GM23338 (cell line): ENCODE data around the gene IL21R. TPM values are rescaled to one million over a fixed set of nuclear protein-coding genes. Genes with fewer than 3 reads are reported as not detected.
A peak's percentile ranks its signal among the peaks of the same experiment; 100 is the strongest.
"Not testable (repeated sequence)": the region's sequence is repeated elsewhere in the genome, so short reads cannot be mapped to it uniquely, and the experiment has no call there.

Experiments
- ATAC-seq: fragments of 200-7000 bp; cut with Tn5 transposase; 3 replicates; pipeline ENCODE4 v1.9.1; 2020
- DNase-seq: peaks from one replicate; pipeline ENCODE4 v3.0.0-alpha.2; 2015; ENCODE audit warnings: low spot score
- H2AFZ ChIP-seq: fragments of 200-600 bp; sonication (generic); 2 replicates; pipeline ENCODE4 v1.8.0; 2016; ENCODE audit warnings: antibody characterized with exemption, mild to moderate bottlenecking, moderate library complexity
- H3F3A ChIP-seq: fragments of 200-600 bp; sonication (generic); replicated peaks from 2 replicates; pipeline ENCODE4 v1.8.0; 2017; ENCODE audit warnings: antibody characterized with exemption, mixed run types, low read depth
- H3K27ac ChIP-seq: fragments of 200-600 bp; sonication (generic); 2 replicates; pipeline ENCODE4 v1.6.1; 2016; ENCODE audit warnings: low read depth
- H3K27me3 ChIP-seq: fragments of 200-600 bp; sonication (generic); 2 replicates; pipeline ENCODE4 v1.8.0; 2016; ENCODE audit warnings: mild to moderate bottlenecking, mixed run types, moderate library complexity; ENCODE audit not compliant: insufficient read depth
- H3K36me3 ChIP-seq: fragments of 200-600 bp; sonication (generic); 2 replicates; pipeline ENCODE4 v1.8.0; 2016; ENCODE audit warnings: mild to moderate bottlenecking; ENCODE audit not compliant: insufficient read depth
- H3K4me1 ChIP-seq: fragments of 200-600 bp; sonication (generic); 2 replicates; pipeline ENCODE4 v1.8.0; 2016; ENCODE audit warnings: mild to moderate bottlenecking, moderate library complexity; ENCODE audit not compliant: insufficient read depth
- H3K4me2 ChIP-seq: fragments of 200-600 bp; sonication (generic); 2 replicates; pipeline ENCODE4 v1.7.1; 2017; ENCODE audit warnings: mixed run types
- H3K4me3 ChIP-seq: fragments of 200-600 bp; sonication (generic); 2 replicates; pipeline ENCODE4 v1.6.1; 2016; ENCODE audit warnings: mixed run types
- H3K79me2 ChIP-seq: fragments of 200-600 bp; sonication (generic); replicated peaks from 2 replicates; pipeline ENCODE4 v1.8.0; 2017; ENCODE audit warnings: mild to moderate bottlenecking; ENCODE audit not compliant: insufficient read depth
- H3K9me2 ChIP-seq: fragments of 200-600 bp; sonication (generic); 2 replicates; pipeline ENCODE4 v1.8.0; 2017; ENCODE audit not compliant: insufficient read depth
- H4K20me1 ChIP-seq: fragments of 200-600 bp; sonication (generic); replicated peaks from 2 replicates; pipeline ENCODE4 v1.8.0; 2017; ENCODE audit warnings: mild to moderate bottlenecking; ENCODE audit not compliant: insufficient read depth
- H3K27ac Mint-ChIP-seq: 2 replicates; pipeline ENCODE4 v1.8.0; 2020; ENCODE audit warnings: inconsistent platforms, mild to moderate bottlenecking, moderate library complexity, mixed read lengths
- H3K27me3 Mint-ChIP-seq: 3 replicates; pipeline ENCODE4 v1.8.0; 2022; ENCODE audit warnings: low read depth, mild to moderate bottlenecking, moderate library complexity, mixed read lengths, inconsistent platforms; ENCODE audit not compliant: insufficient read depth, poor library complexity
- H3K36me3 Mint-ChIP-seq: 3 replicates; pipeline ENCODE4 v1.8.0; 2021; ENCODE audit warnings: low read depth, mild to moderate bottlenecking, inconsistent platforms, moderate library complexity, mixed read lengths
- H3K4me1 Mint-ChIP-seq: 3 replicates; pipeline ENCODE4 v1.8.0; 2020; ENCODE audit warnings: mild to moderate bottlenecking, inconsistent platforms, mixed read lengths
- H3K4me3 Mint-ChIP-seq: 3 replicates; pipeline ENCODE4 v1.8.0; 2021; ENCODE audit warnings: moderate library complexity, mild to moderate bottlenecking, inconsistent platforms, mixed read lengths
- H3K9me3 Mint-ChIP-seq: 3 replicates; pipeline ENCODE4 v1.8.0; 2020; ENCODE audit warnings: moderate library complexity, mild to moderate bottlenecking, inconsistent platforms, mixed read lengths
- CREB1 ChIP-seq: fragments of 250-450 bp; sonication (Bioruptor Pico); IDR thresholded peaks from 2 replicates; pipeline ENCODE4 v1.5.0; 2020; ENCODE audit warnings: low read depth, mild to moderate bottlenecking, moderate library complexity
- EZH2 ChIP-seq: fragments of 200-600 bp; sonication (generic); IDR thresholded peaks from one replicate; pipeline ENCODE4 v1.8.0; 2017; ENCODE audit warnings: antibody characterized with exemption, mild to moderate bottlenecking, low read depth; ENCODE audit not compliant: unreplicated experiment
- EZH2phosphoT487 ChIP-seq: fragments of 200-600 bp; sonication (generic); IDR thresholded peaks from one replicate; pipeline ENCODE4 v1.8.1; 2018; ENCODE audit warnings: antibody characterized with exemption; ENCODE audit not compliant: unreplicated experiment
- JUNB ChIP-seq: IDR thresholded peaks from one replicate; pipeline ENCODE4 v1.6.1; 2016; ENCODE audit warnings: antibody characterized with exemption; ENCODE audit not compliant: unreplicated experiment
- NANOG ChIP-seq: IDR thresholded peaks from 2 replicates; pipeline ENCODE4 v1.6.1; 2016; ENCODE audit warnings: antibody characterized with exemption, borderline replicate concordance
- POLR2AphosphoS5 ChIP-seq: IDR thresholded peaks from 2 replicates; pipeline ENCODE4 v1.6.1; 2016; ENCODE audit warnings: antibody characterized with exemption, low read depth
- STAT1 ChIP-seq: IDR thresholded peaks from one replicate; pipeline ENCODE4 v1.6.1; 2016; ENCODE audit warnings: antibody characterized with exemption; ENCODE audit not compliant: unreplicated experiment
- ZNF331 ChIP-seq: fragments of 250-450 bp; sonication (Bioruptor Pico); IDR thresholded peaks from 2 replicates; pipeline ENCODE4 v1.5.0; 2020; ENCODE audit warnings: low read depth, mild to moderate bottlenecking, moderate library complexity
- polyA plus RNA-seq: library from polyadenylated mRNA; unstranded; fragments of >200 nt; fragmentation: Nextera tagmentation; extraction: Ambion mirVana; gene quantifications from 2 replicates; pipeline ENCODE4 v1.2.1, GENCODE V29; 2016
- total RNA-seq: library from RNA; depleted of rRNA; stranded (reverse); fragments of >200 nt; shearing (Covaris generic); gene quantifications from 2 replicates; pipeline ENCODE4 v1.2.3, GENCODE V29; 2014
- TF ChIP-seq, protein P1 (sequence below), 2 experiments: fragments of 200-600 bp in 1 of 2; sonication (generic) in 1 of 2; conservative IDR thresholded peaks; 2 replicates each; pipeline versions ENCODE4 v1.5.1 to v1.6.1; 2016 to 2017; ENCODE audit warnings: antibody characterized with exemption in 2 of 2, low read depth in 2 of 2, mild to moderate bottlenecking in 2 of 2, moderate library complexity in 1 of 2
- TF ChIP-seq, protein P2 (sequence below): fragments of 250-450 bp; sonication (Bioruptor Pico); IDR thresholded peaks from 2 replicates; pipeline ENCODE4 v1.5.0; 2020; ENCODE audit warnings: mild to moderate bottlenecking, moderate library complexity
- TF ChIP-seq, protein P3 (sequence below): IDR thresholded peaks from 2 replicates; pipeline ENCODE4 v1.6.1; 2016; ENCODE audit warnings: antibody characterized with exemption

Gene IL21R
- total and polyA plus RNA-seq, 2 experiments from 2014 or later = 0.42 to 2.6 TPM

DNA sequence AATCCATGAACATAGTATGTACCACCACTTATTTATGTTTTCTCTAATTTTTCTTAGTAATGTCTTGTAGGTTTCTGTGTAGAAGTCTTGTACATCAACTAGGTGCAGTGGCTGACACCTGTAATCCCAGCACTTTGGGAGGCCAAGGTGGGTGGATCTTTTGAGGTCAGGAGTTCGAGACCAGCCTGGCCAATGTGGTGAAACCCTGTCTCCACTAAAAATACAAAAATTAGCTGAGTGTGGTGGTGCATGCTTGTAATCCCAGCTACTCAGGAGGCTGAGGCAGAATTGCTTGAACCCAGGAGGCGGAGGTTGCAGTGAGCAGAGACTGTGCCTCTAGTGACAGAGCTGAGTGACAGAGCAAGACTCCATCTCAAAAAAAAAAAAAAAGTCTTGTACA is 8.0 kb downstream of the IL21R start:
- not testable (repeated sequence) for H3K4me3 ChIP-seq, H2AFZ ChIP-seq, H3K9me3 Mint-ChIP-seq, H3K27me3 ChIP-seq, H3F3A ChIP-seq, H3K79me2 ChIP-seq, H3K27ac Mint-ChIP-seq, H3K27me3 Mint-ChIP-seq, H3K4me1 ChIP-seq, H3K4me3 Mint-ChIP-seq, H3K9me2 ChIP-seq, H4K20me1 ChIP-seq, H3K36me3 Mint-ChIP-seq, H3K27ac ChIP-seq, ATAC-seq, H3K36me3 ChIP-seq, DNase-seq
- peak overlapping the region; percentile 16; the same call in 1 of the 2 replicates for H3K4me2 ChIP-seq
- H3K4me1 Mint-ChIP-seq = peaks cover 13% of the 10 kb centered on the region; the same call in 2 of the 3 replicates

DNA sequence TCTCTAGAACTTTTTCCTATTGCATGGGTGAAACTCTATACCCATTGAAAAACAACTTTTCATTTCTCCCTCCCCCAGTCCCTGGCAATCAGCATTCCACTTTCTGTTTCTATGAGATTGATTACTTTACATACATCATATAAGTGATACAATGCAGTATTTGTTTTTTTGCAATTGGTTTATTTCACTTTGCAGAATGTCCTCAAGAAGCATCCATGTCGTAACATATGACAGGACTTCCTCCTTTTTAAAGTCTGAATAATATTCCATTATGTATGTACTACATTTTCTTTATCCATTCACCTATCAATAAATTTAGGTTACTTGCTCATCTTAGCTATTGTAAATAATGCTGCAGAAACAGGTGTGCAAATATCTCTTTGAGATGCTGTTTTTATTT is 8.8 kb downstream of the IL21R start:
- Histone ChIP-seq H3F3A (no peaks in the 10 kb centered on the region), H3K4me2 (peak overlapping the region; percentile 16; the same call in 1 of the 2 replicates), H3K27ac (no peak overlapping the region), H3K4me3 (0 out of 2 replicates have a peak overlapping the region, but pooled peaks have one; percentile 5), H3K9me2 (no peaks in the 10 kb centered on the region), H2AFZ (no peak overlapping the region), H3K79me2 (no peaks in the 10 kb centered on the region), H3K27me3 (no peaks in the 10 kb centered on the region), H3K4me1 (peaks cover 6% of the 10 kb centered on the region; the same call in 1 of the 2 replicates), H3K36me3 (no peaks in the 10 kb centered on the region), H4K20me1 (no peaks in the 10 kb centered on the region)
- H3K36me3 Mint-ChIP-seq = no peaks in the 10 kb centered on the region; the same call in 2 of the 3 replicates
- no peak overlapping the region for H3K4me3 Mint-ChIP-seq
- H3K27me3 Mint-ChIP-seq = peaks cover 3% of the 10 kb centered on the region
- H3K4me1 Mint-ChIP-seq = peaks cover 13% of the 10 kb centered on the region; the same call in 2 of the 3 replicates
- H3K27ac Mint-ChIP-seq = no peak overlapping the region
- ATAC-seq = no peak
- no peak for DNase-seq
- H3K9me3 Mint-ChIP-seq = no peaks in the 10 kb centered on the region
- TF ChIP-seq EZH2phosphoT487 = no peak
- no peak for TF ChIP-seq POLR2AphosphoS5
- TF ChIP-seq CREB1 (CRISPR knock-in tag) = no peak
- no peak for TF ChIP-seq STAT1
- TF ChIP-seq, protein P1, sequence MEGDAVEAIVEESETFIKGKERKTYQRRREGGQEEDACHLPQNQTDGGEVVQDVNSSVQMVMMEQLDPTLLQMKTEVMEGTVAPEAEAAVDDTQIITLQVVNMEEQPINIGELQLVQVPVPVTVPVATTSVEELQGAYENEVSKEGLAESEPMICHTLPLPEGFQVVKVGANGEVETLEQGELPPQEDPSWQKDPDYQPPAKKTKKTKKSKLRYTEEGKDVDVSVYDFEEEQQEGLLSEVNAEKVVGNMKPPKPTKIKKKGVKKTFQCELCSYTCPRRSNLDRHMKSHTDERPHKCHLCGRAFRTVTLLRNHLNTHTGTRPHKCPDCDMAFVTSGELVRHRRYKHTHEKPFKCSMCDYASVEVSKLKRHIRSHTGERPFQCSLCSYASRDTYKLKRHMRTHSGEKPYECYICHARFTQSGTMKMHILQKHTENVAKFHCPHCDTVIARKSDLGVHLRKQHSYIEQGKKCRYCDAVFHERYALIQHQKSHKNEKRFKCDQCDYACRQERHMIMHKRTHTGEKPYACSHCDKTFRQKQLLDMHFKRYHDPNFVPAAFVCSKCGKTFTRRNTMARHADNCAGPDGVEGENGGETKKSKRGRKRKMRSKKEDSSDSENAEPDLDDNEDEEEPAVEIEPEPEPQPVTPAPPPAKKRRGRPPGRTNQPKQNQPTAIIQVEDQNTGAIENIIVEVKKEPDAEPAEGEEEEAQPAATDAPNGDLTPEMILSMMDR (conservative IDR thresholded peaks at IDR 0.05; ENCODE audit: low read depth in 2 of 2) = no peak
- TF ChIP-seq, protein P2, sequence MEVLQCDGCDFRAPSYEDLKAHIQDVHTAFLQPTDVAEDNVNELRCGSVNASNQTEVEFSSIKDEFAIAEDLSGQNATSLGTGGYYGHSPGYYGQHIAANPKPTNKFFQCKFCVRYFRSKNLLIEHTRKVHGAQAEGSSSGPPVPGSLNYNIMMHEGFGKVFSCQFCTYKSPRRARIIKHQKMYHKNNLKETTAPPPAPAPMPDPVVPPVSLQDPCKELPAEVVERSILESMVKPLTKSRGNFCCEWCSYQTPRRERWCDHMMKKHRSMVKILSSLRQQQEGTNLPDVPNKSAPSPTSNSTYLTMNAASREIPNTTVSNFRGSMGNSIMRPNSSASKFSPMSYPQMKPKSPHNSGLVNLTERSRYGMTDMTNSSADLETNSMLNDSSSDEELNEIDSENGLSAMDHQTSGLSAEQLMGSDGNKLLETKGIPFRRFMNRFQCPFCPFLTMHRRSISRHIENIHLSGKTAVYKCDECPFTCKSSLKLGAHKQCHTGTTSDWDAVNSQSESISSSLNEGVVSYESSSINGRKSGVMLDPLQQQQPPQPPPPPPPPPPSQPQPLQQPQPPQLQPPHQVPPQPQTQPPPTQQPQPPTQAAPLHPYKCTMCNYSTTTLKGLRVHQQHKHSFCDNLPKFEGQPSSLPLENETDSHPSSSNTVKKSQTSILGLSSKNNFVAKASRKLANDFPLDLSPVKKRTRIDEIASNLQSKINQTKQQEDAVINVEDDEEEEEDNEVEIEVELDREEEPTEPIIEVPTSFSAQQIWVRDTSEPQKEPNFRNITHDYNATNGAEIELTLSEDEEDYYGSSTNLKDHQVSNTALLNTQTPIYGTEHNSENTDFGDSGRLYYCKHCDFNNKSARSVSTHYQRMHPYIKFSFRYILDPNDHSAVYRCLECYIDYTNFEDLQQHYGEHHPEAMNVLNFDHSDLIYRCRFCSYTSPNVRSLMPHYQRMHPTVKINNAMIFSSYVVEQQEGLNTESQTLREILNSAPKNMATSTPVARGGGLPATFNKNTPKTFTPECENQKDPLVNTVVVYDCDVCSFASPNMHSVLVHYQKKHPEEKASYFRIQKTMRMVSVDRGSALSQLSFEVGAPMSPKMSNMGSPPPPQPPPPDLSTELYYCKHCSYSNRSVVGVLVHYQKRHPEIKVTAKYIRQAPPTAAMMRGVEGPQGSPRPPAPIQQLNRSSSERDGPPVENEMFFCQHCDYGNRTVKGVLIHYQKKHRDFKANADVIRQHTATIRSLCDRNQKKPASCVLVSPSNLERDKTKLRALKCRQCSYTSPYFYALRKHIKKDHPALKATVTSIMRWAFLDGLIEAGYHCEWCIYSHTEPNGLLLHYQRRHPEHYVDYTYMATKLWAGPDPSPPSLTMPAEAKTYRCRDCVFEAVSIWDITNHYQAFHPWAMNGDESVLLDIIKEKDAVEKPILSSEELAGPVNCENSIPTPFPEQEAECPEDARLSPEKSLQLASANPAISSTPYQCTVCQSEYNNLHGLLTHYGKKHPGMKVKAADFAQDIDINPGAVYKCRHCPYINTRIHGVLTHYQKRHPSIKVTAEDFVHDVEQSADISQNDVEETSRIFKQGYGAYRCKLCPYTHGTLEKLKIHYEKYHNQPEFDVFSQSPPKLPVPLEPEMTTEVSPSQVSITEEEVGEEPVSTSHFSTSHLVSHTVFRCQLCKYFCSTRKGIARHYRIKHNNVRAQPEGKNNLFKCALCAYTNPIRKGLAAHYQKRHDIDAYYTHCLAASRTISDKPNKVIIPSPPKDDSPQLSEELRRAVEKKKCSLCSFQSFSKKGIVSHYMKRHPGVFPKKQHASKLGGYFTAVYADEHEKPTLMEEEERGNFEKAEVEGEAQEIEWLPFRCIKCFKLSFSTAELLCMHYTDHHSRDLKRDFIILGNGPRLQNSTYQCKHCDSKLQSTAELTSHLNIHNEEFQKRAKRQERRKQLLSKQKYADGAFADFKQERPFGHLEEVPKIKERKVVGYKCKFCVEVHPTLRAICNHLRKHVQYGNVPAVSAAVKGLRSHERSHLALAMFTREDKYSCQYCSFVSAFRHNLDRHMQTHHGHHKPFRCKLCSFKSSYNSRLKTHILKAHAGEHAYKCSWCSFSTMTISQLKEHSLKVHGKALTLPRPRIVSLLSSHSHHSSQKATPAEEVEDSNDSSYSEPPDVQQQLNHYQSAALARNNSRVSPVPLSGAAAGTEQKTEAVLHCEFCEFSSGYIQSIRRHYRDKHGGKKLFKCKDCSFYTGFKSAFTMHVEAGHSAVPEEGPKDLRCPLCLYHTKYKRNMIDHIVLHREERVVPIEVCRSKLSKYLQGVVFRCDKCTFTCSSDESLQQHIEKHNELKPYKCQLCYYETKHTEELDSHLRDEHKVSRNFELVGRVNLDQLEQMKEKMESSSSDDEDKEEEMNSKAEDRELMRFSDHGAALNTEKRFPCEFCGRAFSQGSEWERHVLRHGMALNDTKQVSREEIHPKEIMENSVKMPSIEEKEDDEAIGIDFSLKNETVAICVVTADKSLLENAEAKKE = no peak
- TF ChIP-seq EZH2 = no peak
- no peak for TF ChIP-seq ZNF331 (CRISPR knock-in tag)
- TF ChIP-seq, protein P3, sequence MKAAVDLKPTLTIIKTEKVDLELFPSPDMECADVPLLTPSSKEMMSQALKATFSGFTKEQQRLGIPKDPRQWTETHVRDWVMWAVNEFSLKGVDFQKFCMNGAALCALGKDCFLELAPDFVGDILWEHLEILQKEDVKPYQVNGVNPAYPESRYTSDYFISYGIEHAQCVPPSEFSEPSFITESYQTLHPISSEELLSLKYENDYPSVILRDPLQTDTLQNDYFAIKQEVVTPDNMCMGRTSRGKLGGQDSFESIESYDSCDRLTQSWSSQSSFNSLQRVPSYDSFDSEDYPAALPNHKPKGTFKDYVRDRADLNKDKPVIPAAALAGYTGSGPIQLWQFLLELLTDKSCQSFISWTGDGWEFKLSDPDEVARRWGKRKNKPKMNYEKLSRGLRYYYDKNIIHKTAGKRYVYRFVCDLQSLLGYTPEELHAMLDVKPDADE = no peak
- no peak for TF ChIP-seq NANOG
- no peak for TF ChIP-seq JUNB
